Caco-2 (cell line): Measurements from ENCODE around the gene PTH1R. TPM values are rescaled to one million over a fixed set of nuclear protein-coding genes. Genes with fewer than 3 reads are reported as not detected.

Experiments
- BruUV-seq: library from RNA; stranded (reverse); fragments of 400-500 nt; replicated peaks from 2 replicates; lab custom pipeline; 2021; lab: Mats Ljungman, UMichigan
- CTCF ChIA-PET: fragments of 300-600 bp; sonication (Branson Sonifier 250); formaldehyde crosslinking; loops from one replicate; lab custom pipeline; 2022; ENCODE audit warnings: antibody characterized with exemption; lab: Charles Lee
- POLR2A ChIA-PET: fragments of 300-600 bp; sonication (Branson Sonifier 250); formaldehyde crosslinking; loops from one replicate; lab custom pipeline; 2022; ENCODE audit warnings: antibody characterized with exemption; lab: Charles Lee
- DNase-seq, 2 experiments: peaks; one replicate each; pipeline versions ENCODE4 v3.0.0 to v3.0.0-alpha.2; 2020 to 2022
- H3K27me3 ChIP-seq: replicated peaks from 2 replicates; pipeline ENCODE4 v1.6.0; 2011; ENCODE audit warnings: low read length; ENCODE audit not compliant: control insufficient read depth, insufficient read depth
- H3K36me3 ChIP-seq: 2 replicates; pipeline ENCODE4 v1.5.1; 2011; ENCODE audit warnings: low read length; ENCODE audit not compliant: control insufficient read depth, insufficient read depth
- H3K4me1 ChIP-seq: fragments of 250-450 bp; sonication (Bioruptor Pico); 2 replicates; pipeline ENCODE4 v1.5.1; 2020; ENCODE audit warnings: mild to moderate bottlenecking
- H3K4me3 ChIP-seq: 2 replicates; pipeline ENCODE4 v1.5.1; 2011; ENCODE audit warnings: low read depth, mild to moderate bottlenecking, control low read depth, low read length
- H3K9me3 ChIP-seq: fragments of 250-450 bp; sonication (Bioruptor Pico); 2 replicates; pipeline ENCODE4 v1.5.1; 2020; ENCODE audit warnings: mild to moderate bottlenecking, moderate library complexity
- H3K27ac Mint-ChIP-seq: one replicate; pipeline ENCODE4 v1.8.0; 2022; ENCODE audit warnings: mixed read lengths; ENCODE audit not compliant: unreplicated experiment
- H3K27me3 Mint-ChIP-seq: one replicate; pipeline ENCODE4 v1.8.0; 2022; ENCODE audit warnings: mixed read lengths; ENCODE audit not compliant: insufficient read depth, unreplicated experiment
- H3K36me3 Mint-ChIP-seq: one replicate; pipeline ENCODE4 v1.8.0; 2022; ENCODE audit warnings: mild to moderate bottlenecking, mixed read lengths; ENCODE audit not compliant: insufficient read depth, unreplicated experiment
- H3K4me1 Mint-ChIP-seq: one replicate; pipeline ENCODE4 v1.8.0; 2022; ENCODE audit warnings: low read depth, mixed read lengths; ENCODE audit not compliant: unreplicated experiment
- H3K4me3 Mint-ChIP-seq: one replicate; pipeline ENCODE4 v1.8.0; 2022; ENCODE audit warnings: mild to moderate bottlenecking, moderate library complexity, mixed read lengths; ENCODE audit not compliant: unreplicated experiment
- H3K9me3 Mint-ChIP-seq: one replicate; pipeline ENCODE4 v1.8.0; 2022; ENCODE audit warnings: mixed read lengths; ENCODE audit not compliant: unreplicated experiment
- CTCF ChIP-seq, 2 experiments: fragments of 200-600 bp in 1 of 2; IDR thresholded peaks; 1 replicate in 1 of 2; 2 replicates in 1 of 2; pipeline versions ENCODE4 v1.5.1 to v1.8.0; 2011 to 2022; ENCODE audit warnings: antibody characterized with exemption in 1 of 2, control low read depth in 1 of 2, inconsistent platforms in 1 of 2, low read depth in 1 of 2, low read length in 1 of 2, mild to moderate bottlenecking in 1 of 2, moderate library complexity in 1 of 2; ENCODE audit not compliant: insufficient read depth in 1 of 2, severe bottlenecking in 1 of 2, unreplicated experiment in 1 of 2
- intact Hi-C: fragments of 100-400 bp; cut with micrococcal nuclease; formaldehyde crosslinking; loops from one replicate; pipeline ENCODE4 v1.10.0; 2022; ENCODE audit not compliant: unreplicated experiment
- total RNA-seq: library from RNA; stranded (reverse); gene quantifications from 2 replicates; pipeline ENCODE4 v1.2.3, GENCODE V29; 2022

The PTH1R gene
- total RNA-seq, 1 experiment from 2014 or later = 5.1 TPM

DNA sequence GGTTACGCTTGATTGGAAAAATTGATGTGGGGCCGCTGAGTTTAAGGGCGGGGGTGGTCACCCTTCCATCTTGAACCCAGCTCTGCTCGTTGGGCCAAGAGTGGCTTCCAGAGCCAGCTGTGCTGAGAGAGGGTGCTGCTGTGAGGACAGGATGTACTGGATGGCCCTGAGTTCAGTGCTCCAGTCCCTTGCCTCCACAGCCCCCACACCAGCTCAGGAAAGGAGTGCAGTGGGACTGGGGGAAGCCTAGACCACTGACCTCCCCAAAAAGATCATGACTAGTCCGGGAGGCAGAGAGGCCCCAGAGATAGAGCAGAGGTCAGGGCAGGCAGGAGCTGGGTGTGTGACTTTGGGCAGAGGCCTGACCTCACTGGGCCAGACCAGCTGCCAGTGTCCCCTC lies 4.0 kb upstream of the PTH1R start:
- Histone ChIP-seq H3K9me3 (no peaks in the 10 kb centered on the region), H3K4me1 (peaks cover 28% of the 10 kb centered on the region), H3K4me3 (no peak overlapping the region), H3K36me3 (no peaks in the 10 kb centered on the region), H3K27me3 (no peaks in the 10 kb centered on the region)
- no peaks in the 10 kb centered on the region for H3K4me1 Mint-ChIP-seq
- peaks cover 6% of the 10 kb centered on the region for H3K36me3 Mint-ChIP-seq
- no peaks in the 10 kb centered on the region for H3K9me3 Mint-ChIP-seq
- DNase-seq = no peak
- no TSS peak for BruUV-seq
- H3K4me3 Mint-ChIP-seq = no peak overlapping the region
- H3K27ac Mint-ChIP-seq = no peak overlapping the region
- no peaks in the 10 kb centered on the region for H3K27me3 Mint-ChIP-seq
- ChIA-PET POLR2A (interaction anchor here (0.6 kb wide), 1 partner anchor 9 kb away, joined by 5 read pairs; no protein-coding TSS in a partner anchor), CTCF (interaction anchor here (1.4 kb wide), 1 partner anchor 21 kb away, joined by 4 read pairs; no protein-coding TSS in a partner anchor)
- TF ChIP-seq CTCF (IDR thresholded peaks at IDR 0.05; ENCODE audit: insufficient read depth in 1 of 2, low read depth in 1 of 2, low read length in 1 of 2, severe bottlenecking in 1 of 2, unreplicated experiment in 1 of 2) = no peak
- intact Hi-C loops = no loop called here

DNA sequence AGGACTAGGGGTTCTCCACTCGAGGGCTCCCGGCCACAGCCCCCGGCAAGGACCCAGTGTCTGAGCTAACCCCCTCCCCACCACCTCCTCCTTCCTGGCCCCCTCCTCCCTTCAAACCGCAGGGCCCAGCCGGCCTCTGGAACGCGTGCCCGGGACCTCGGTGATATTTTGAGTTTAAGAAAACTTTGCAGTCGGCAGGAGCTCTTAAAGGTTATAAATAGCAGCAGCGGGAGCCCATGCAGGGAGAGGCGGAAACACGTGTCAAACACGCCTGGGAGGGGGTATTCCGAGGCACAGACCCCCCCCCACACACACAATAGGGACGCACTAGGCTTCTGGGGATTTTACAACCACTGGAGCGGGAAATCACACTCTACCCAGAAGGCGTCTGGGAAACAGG lies 3.1 kb upstream of the PTH1R start:
- Histone ChIP-seq H3K4me3 (no peak overlapping the region), H3K36me3 (no peaks in the 10 kb centered on the region), H3K27me3 (no peaks in the 10 kb centered on the region), H3K9me3 (no peaks in the 10 kb centered on the region), H3K4me1 (peaks cover 37% of the 10 kb centered on the region)
- Mint-ChIP-seq H3K9me3 (no peaks in the 10 kb centered on the region), H3K4me3 (no peak overlapping the region), H3K4me1 (no peaks in the 10 kb centered on the region), H3K27ac (no peak overlapping the region), H3K27me3 (no peaks in the 10 kb centered on the region), H3K36me3 (peaks cover 6% of the 10 kb centered on the region)
- POLR2A ChIA-PET = no interaction called here
- no TSS peak for BruUV-seq
- TF ChIP-seq CTCF (IDR thresholded peaks at IDR 0.05; ENCODE audit: insufficient read depth in 1 of 2, low read depth in 1 of 2, low read length in 1 of 2, severe bottlenecking in 1 of 2, unreplicated experiment in 1 of 2) = no peak
- intact Hi-C loops = no loop called here
- no peak for DNase-seq
- CTCF ChIA-PET = interaction anchor here (1.4 kb wide), 1 partner anchor 20 kb away, joined by 4 read pairs; no protein-coding TSS in a partner anchor

- intact Hi-C loops = no loop called here
- Mint-ChIP-seq H3K4me1 (peaks cover 7% of the 10 kb centered on the region), H3K36me3 (peaks cover 6% of the 10 kb centered on the region), H3K9me3 (no peaks in the 10 kb centered on the region), H3K4me3 (no peak overlapping the region), H3K27me3 (peaks cover 2% of the 10 kb centered on the region), H3K27ac (no peak overlapping the region)
- no TSS peak for BruUV-seq
- TF ChIP-seq CTCF (IDR thresholded peaks at IDR 0.05; ENCODE audit: insufficient read depth in 1 of 2, low read depth in 1 of 2, low read length in 1 of 2, severe bottlenecking in 1 of 2, unreplicated experiment in 1 of 2) = no peak
- Histone ChIP-seq H3K9me3 (no peaks in the 10 kb centered on the region), H3K27me3 (no peaks in the 10 kb centered on the region), H3K4me3 (no peak overlapping the region), H3K4me1 (peaks cover 48% of the 10 kb centered on the region), H3K36me3 (no peaks in the 10 kb centered on the region)
- no peak for DNase-seq
- ChIA-PET CTCF (no interaction called here), POLR2A (no interaction called here)
Measured at GRCh38 chr3:46875560-46875959, 2.0 kb upstream of the PTH1R start.
